GM21367 (cell line): ENCODE measurements around the gene RBP4.

Source experiments
- ATAC-seq: cut with Tn5 transposase; IDR thresholded peaks from one replicate; pipeline ENCODE4 v1.9.1; 2021; ENCODE audit not compliant: unreplicated experiment

The RBP4 gene

GRCh38 chr10:93601146-93601773 lies at the start of gene RBP4:
TSS of gene RBP4 (minus strand) at chr10:93601235. CDS start at chr10:93601028, 207 bp downstream.
- ATAC-seq = no peak

- no peak for ATAC-seq
These were observed 38.8 kb upstream of the RBP4 start for GRCh38 chr10:93639791-93640190.

GRCh38 chr10:93630625-93631557 lies 29.9 kb upstream of the RBP4 start:
- ATAC-seq = no peak

GRCh38 chr10:93629647-93630305 lies 28.7 kb upstream of the RBP4 start:
- no peak for ATAC-seq

- no peak for ATAC-seq
These were observed 27.8 kb upstream of the RBP4 start for GRCh38 chr10:93628858-93629257.

GRCh38 chr10:93622942-93623341 lies 21.9 kb upstream of the RBP4 start:
- ATAC-seq = no peak

GRCh38 chr10:93620925-93621324 lies 19.9 kb upstream of the RBP4 start:
- no peak for ATAC-seq

- no peak for ATAC-seq
These were observed 14.7 kb upstream of the RBP4 start for GRCh38 chr10:93615576-93616235.

GRCh38 chr10:93614101-93614825 lies 13.2 kb upstream of the RBP4 start:
- ATAC-seq = no peak

- ATAC-seq = no peak
These were observed 12.1 kb upstream of the RBP4 start for GRCh38 chr10:93613126-93613525.

- no peak for ATAC-seq
These were observed 11.3 kb upstream of the RBP4 start, which contains the start of gene PDE6C for GRCh38 chr10:93612311-93612710. TSS of gene PDE6C (plus strand) at chr10:93612537. CDS start at chr10:93612726, 189 bp downstream.

GRCh38 chr10:93608421-93608820 lies 7.4 kb upstream of the RBP4 start:
- no peak for ATAC-seq

- no peak for ATAC-seq
These were observed 3.1 kb upstream of the RBP4 start for GRCh38 chr10:93604146-93604545.

GRCh38 chr10:93603023-93603422 lies 2.0 kb upstream of the RBP4 start:
- no peak for ATAC-seq

- no peak for ATAC-seq
These were observed 733 bp upstream of the RBP4 start for GRCh38 chr10:93601774-93602162.

GRCh38 chr10:93600446-93601145 lies 439 bp downstream of the RBP4 start:
- no peak for ATAC-seq

- no peak for ATAC-seq
These were observed 1.3 kb downstream of the RBP4 start for GRCh38 chr10:93599778-93600177.

GRCh38 chr10:93599335-93599734 lies 1.7 kb downstream of the RBP4 start:
- no peak for ATAC-seq

- ATAC-seq = no peak
These were observed 2.9 kb downstream of the RBP4 start for GRCh38 chr10:93598157-93598556.

- ATAC-seq = no peak
These were observed 3.9 kb downstream of the RBP4 start for GRCh38 chr10:93597075-93597599.
